Lung (tissue), 12 donors: ENCODE data around the gene BRD4. TPM values are rescaled to one million over a fixed set of nuclear protein-coding genes. Genes with fewer than 3 reads are reported as not detected.

Experiments
- ATAC-seq: fragments of 200-7000 bp; cut with Tn5 transposase; one replicate; pipeline ENCODE4 v1.9.1; 2020; ENCODE audit warnings: moderate number of reproducible peaks; ENCODE audit not compliant: insufficient read depth, low FRiP score
- DNase-seq, 3 donors: peaks; one replicate each; pipeline ENCODE4 v3.0.0-alpha.2; 2013 to 2017
- H3K27ac ChIP-seq, 2 donors: one replicate each; pipeline ENCODE4 v1.5.1; 2013; ENCODE audit warnings: mild to moderate bottlenecking in 2 of 2, moderate library complexity in 2 of 2, control low read depth in 1 of 2, inconsistent platforms in 1 of 2, low read depth in 1 of 2, low read length in 1 of 2
- H3K27me3 ChIP-seq, 3 donors: one replicate each; pipeline ENCODE4 v1.5.1; 2013; ENCODE audit warnings: low read length in 2 of 3; ENCODE audit not compliant: control insufficient read depth in 3 of 3, insufficient read depth in 3 of 3
- H3K36me3 ChIP-seq, 4 donors: one replicate each; pipeline ENCODE4 v1.5.1; 2013; ENCODE audit warnings: low read length in 4 of 4, mild to moderate bottlenecking in 1 of 4, moderate library complexity in 1 of 4; ENCODE audit not compliant: control insufficient read depth in 4 of 4, insufficient read depth in 4 of 4
- H3K4me1 ChIP-seq, 5 donors: one replicate each; pipeline ENCODE4 v1.5.1; 2013; ENCODE audit warnings: low read length in 5 of 5, mild to moderate bottlenecking in 2 of 5, moderate library complexity in 1 of 5; ENCODE audit not compliant: control insufficient read depth in 5 of 5, insufficient read depth in 5 of 5
- H3K4me3 ChIP-seq: one replicate; pipeline ENCODE4 v1.5.1; 2013; ENCODE audit warnings: mild to moderate bottlenecking, control low read depth, moderate library complexity
- H3K9ac ChIP-seq, 2 donors: one replicate each; pipeline ENCODE4 v1.5.1; 2013; ENCODE audit warnings: low read length in 2 of 2, control low read depth in 1 of 2; ENCODE audit not compliant: insufficient read depth in 1 of 2
- H3K9me3 ChIP-seq, 4 donors: one replicate each; pipeline ENCODE4 v1.5.1; 2013; ENCODE audit warnings: low read length in 3 of 4, mild to moderate bottlenecking in 1 of 4, moderate library complexity in 1 of 4; ENCODE audit not compliant: control insufficient read depth in 4 of 4, insufficient read depth in 3 of 4
- WGBS, 2 donors: extraction: QIAGEN DNeasy Blood & Tissue Kit; methylation state at CpG; one replicate each; pipeline ENCODE4 v1.1.7; 2013; 5-methylcytosine and 5-hydroxymethylcytosine counted together
- polyA plus RNA-seq, 2 donors: library from polyadenylated mRNA; stranded (reverse); fragments of 200-250 nt; gene quantifications; one replicate each; pipeline ENCODE4 v1.2.1, GENCODE V29; 2013
- total RNA-seq, 2 donors: library from RNA; depleted of rRNA in 1 of 2; stranded (reverse); fragments of >200 nt in 1 of 2; gene quantifications; one replicate each; pipeline ENCODE4 v1.2.1, GENCODE V29; 2014 to 2021
- TF ChIP-seq, protein P1 (sequence below): IDR thresholded peaks from 2 replicates; pipeline ENCODE4 v1.5.1; 2012; ENCODE audit warnings: mild to moderate bottlenecking; ENCODE audit errors: control extremely low read depth, extremely low read depth
- donor health status: control.
- donor health status: control.
- donor health status: Bipolar disorder and iron deficiency.
- donor health status: healthy.
- donor health status: DM: yes; HTN: yes; CAD: no.

Gene BRD4
- total and polyA plus RNA-seq, 4 donors = 23.2 to 89.0 (median 37.7) TPM

GRCh38 chr19:15317392-15318071, 14.8 kb downstream of the BRD4 start:
- 48 to 57% methylated on average over 3 of the region's 3 CpGs for WGBS, 2 donors
- Histone ChIP-seq H3K27ac (peak overlapping the region; percentile 6 to 77), H3K36me3 (peaks cover 0 to 2% (median 0%) of the 10 kb centered on the region in 4 donors), H3K4me3 (no peak overlapping the region), H3K9me3 (no peaks in the 10 kb centered on the region), H3K27me3 (no peaks in the 10 kb centered on the region), H3K9ac (peak overlapping the region in 1 of 2 donors; percentile 48), H3K4me1 (peaks cover 42 to 74% (median 45%) of the 10 kb centered on the region in 5 donors)
- TF ChIP-seq, protein P1, sequence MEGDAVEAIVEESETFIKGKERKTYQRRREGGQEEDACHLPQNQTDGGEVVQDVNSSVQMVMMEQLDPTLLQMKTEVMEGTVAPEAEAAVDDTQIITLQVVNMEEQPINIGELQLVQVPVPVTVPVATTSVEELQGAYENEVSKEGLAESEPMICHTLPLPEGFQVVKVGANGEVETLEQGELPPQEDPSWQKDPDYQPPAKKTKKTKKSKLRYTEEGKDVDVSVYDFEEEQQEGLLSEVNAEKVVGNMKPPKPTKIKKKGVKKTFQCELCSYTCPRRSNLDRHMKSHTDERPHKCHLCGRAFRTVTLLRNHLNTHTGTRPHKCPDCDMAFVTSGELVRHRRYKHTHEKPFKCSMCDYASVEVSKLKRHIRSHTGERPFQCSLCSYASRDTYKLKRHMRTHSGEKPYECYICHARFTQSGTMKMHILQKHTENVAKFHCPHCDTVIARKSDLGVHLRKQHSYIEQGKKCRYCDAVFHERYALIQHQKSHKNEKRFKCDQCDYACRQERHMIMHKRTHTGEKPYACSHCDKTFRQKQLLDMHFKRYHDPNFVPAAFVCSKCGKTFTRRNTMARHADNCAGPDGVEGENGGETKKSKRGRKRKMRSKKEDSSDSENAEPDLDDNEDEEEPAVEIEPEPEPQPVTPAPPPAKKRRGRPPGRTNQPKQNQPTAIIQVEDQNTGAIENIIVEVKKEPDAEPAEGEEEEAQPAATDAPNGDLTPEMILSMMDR = no peak
- ATAC-seq (no peak), DNase-seq (peak in 2 of 3 donors; percentile 65 to 80)

- H3K27ac ChIP-seq = peak overlapping the region in 1 of 2 donors; percentile 9
- H3K27me3 ChIP-seq = no peaks in the 10 kb centered on the region
- TF ChIP-seq, protein P1 = no peak
- H3K36me3 ChIP-seq = peaks cover 0 to 2% (median 1%) of the 10 kb centered on the region in 4 donors
- no peak overlapping the region for H3K9ac ChIP-seq
- no peak overlapping the region for H3K4me3 ChIP-seq
- peaks cover 38 to 66% (median 40%) of the 10 kb centered on the region in 5 donors for H3K4me1 ChIP-seq
- DNase-seq (no peak), ATAC-seq (no peak)
- 73 to 87% methylated on average over 2 of the region's 2 CpGs for WGBS, 2 donors
- H3K9me3 ChIP-seq = no peaks in the 10 kb centered on the region
Measured at GRCh38 chr19:15316498-15316897, 15.8 kb downstream of the BRD4 start.

- H3K9me3 ChIP-seq = no peaks in the 10 kb centered on the region
- no peak for DNase-seq
- H3K36me3 ChIP-seq = peaks cover 0 to 2% (median 1%) of the 10 kb centered on the region in 4 donors
- WGBS, 2 donors = 70 to 77% methylated on average over 6 of the region's 6 CpGs
- H3K27ac ChIP-seq = no peak overlapping the region
- H3K9ac ChIP-seq = no peak overlapping the region
- ATAC-seq = no peak
- peaks cover 27 to 58% (median 32%) of the 10 kb centered on the region in 5 donors for H3K4me1 ChIP-seq
- TF ChIP-seq, protein P1 = no peak
- no peak overlapping the region for H3K4me3 ChIP-seq
- H3K27me3 ChIP-seq = no peaks in the 10 kb centered on the region
Measured at GRCh38 chr19:15315101-15315500, 17.2 kb downstream of the BRD4 start.
